COLO668 (cell line): ENCODE results near the gene GAMT.

ENCODE experiments used
- DNase-seq: peaks from one replicate; lab custom pipeline; 2025; ENCODE audit not compliant: unreplicated experiment; lab: John Stamatoyannopoulos, UW

GAMT gene

GRCh38 chr19:1401138-1401888, at the start of gene GAMT:
Gene GAMT, minus strand, starts transcription at chr19:1401542. Its CDS starts 66 bp downstream, at chr19:1401476.
- peak; percentile 56 for DNase-seq

GRCh38 chr19:1449467-1450442, 48.4 kb upstream of the GAMT start, which contains the start of gene APC2:
Gene APC2, plus strand, starts transcription at chr19:1450121. Its CDS starts 2,881 bp downstream, at chr19:1453002.
- peak; percentile 27 for DNase-seq

GRCh38 chr19:1447944-1448343, 46.6 kb upstream of the GAMT start:
- no peak for DNase-seq

- no peak for DNase-seq
Observed at GRCh38 chr19:1447504-1447903, 46.2 kb upstream of the GAMT start.

- DNase-seq: no peak
Observed at GRCh38 chr19:1446713-1447481, 45.6 kb upstream of the GAMT start.

- peak; percentile 36 for DNase-seq
Observed at GRCh38 chr19:1445932-1446712, 44.8 kb upstream of the GAMT start.

GRCh38 chr19:1445185-1445931, 44.0 kb upstream of the GAMT start:
- peak; percentile 77 for DNase-seq

- no peak for DNase-seq
Observed at GRCh38 chr19:1441677-1442438, 40.5 kb upstream of the GAMT start.

- DNase-seq: no peak
Observed at GRCh38 chr19:1441022-1441426, 39.7 kb upstream of the GAMT start.

GRCh38 chr19:1440418-1440801, 39.1 kb upstream of the GAMT start:
- no peak for DNase-seq

- peak; percentile 30 for DNase-seq
Observed at GRCh38 chr19:1439525-1440417, 38.4 kb upstream of the GAMT start.

GRCh38 chr19:1438933-1439354, 37.6 kb upstream of the GAMT start:
- DNase-seq: no peak

GRCh38 chr19:1438035-1438932, 36.9 kb upstream of the GAMT start, which contains the start of gene RPS15:
Gene RPS15, plus strand, starts transcription at chr19:1438396. Its CDS starts 30 bp downstream, at chr19:1438426.
- peak; percentile 96 for DNase-seq

- no peak for DNase-seq
Observed at GRCh38 chr19:1437609-1438008, 36.3 kb upstream of the GAMT start.

GRCh38 chr19:1435378-1435989, 34.1 kb upstream of the GAMT start:
- no peak for DNase-seq

- DNase-seq: no peak
Observed at GRCh38 chr19:1434577-1435060, 33.3 kb upstream of the GAMT start.
